SJSA1 (cell line): Measurements from ENCODE around the gene ZNF710. TPM values are rescaled to one million over a fixed set of nuclear protein-coding genes. Genes with fewer than 3 reads are reported as not detected.

ENCODE experiments used
- DNase-seq, 2 experiments: peaks; one replicate each; pipeline ENCODE4 v3.0.0-alpha.2; 2015 to 2020; ENCODE audit warnings: low spot score in 2 of 2, low read depth in 1 of 2
- H3K27ac ChIP-seq: fragments of 250-450 bp; sonication (Bioruptor Pico); 2 replicates; pipeline ENCODE4 v1.5.1; 2020; ENCODE audit warnings: mild to moderate bottlenecking, moderate library complexity
- H3K27me3 ChIP-seq: fragments of 250-450 bp; sonication (Bioruptor Pico); replicated peaks from 2 replicates; pipeline ENCODE4 v1.5.1; 2020; ENCODE audit warnings: mild to moderate bottlenecking, moderate library complexity
- H3K36me3 ChIP-seq: fragments of 250-450 bp; sonication (Bioruptor Pico); 2 replicates; pipeline ENCODE4 v1.5.1; 2020; ENCODE audit warnings: mild to moderate bottlenecking
- H3K4me1 ChIP-seq: fragments of 250-450 bp; sonication (Bioruptor Pico); replicated peaks from 2 replicates; pipeline ENCODE4 v1.6.1; 2021; ENCODE audit warnings: mild to moderate bottlenecking
- H3K4me3 ChIP-seq: fragments of 250-450 bp; sonication (Bioruptor Pico); 2 replicates; pipeline ENCODE4 v1.5.1; 2020; ENCODE audit warnings: mild to moderate bottlenecking
- H3K9me3 ChIP-seq: fragments of 250-450 bp; sonication (Bioruptor Pico); replicated peaks from 2 replicates; pipeline ENCODE4 v1.5.1; 2020; ENCODE audit warnings: mild to moderate bottlenecking
- total RNA-seq: library from RNA; depleted of rRNA; stranded (reverse); fragments of >200 nt; shearing (Covaris generic); gene quantifications from 2 replicates; pipeline ENCODE4 v1.2.3, GENCODE V29; 2014

The ZNF710 gene
- total RNA-seq, 1 experiment from 2014 or later: 7.3 TPM

DNA sequence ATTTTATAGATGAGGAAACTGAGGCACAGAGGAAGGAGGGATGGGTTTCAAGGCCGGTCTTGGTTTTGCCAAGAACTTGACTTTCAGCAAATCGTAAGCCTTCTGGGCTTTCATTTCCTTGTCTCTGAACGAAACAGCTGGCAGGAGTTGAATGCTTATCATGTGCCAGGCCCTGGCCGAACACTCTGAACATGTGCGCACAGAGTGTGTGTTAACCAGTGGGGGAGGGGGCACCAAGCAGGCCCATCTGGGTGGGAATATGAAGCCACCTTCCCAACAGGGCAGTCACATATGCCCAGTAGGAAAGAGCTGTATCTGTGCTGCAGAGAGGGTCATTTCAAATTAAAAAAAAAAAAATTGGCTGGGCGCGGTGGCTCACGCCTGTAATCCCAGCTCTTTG lies 29.3 kb downstream of the ZNF710 start:
- H3K4me1 ChIP-seq: no peaks in the 10 kb centered on the region
- no peaks in the 10 kb centered on the region for H3K36me3 ChIP-seq
- no peaks in the 10 kb centered on the region for H3K9me3 ChIP-seq
- no peaks in the 10 kb centered on the region for H3K27me3 ChIP-seq
- no peak overlapping the region for H3K4me3 ChIP-seq
- H3K27ac ChIP-seq: no peak overlapping the region
- no peak for DNase-seq

DNA sequence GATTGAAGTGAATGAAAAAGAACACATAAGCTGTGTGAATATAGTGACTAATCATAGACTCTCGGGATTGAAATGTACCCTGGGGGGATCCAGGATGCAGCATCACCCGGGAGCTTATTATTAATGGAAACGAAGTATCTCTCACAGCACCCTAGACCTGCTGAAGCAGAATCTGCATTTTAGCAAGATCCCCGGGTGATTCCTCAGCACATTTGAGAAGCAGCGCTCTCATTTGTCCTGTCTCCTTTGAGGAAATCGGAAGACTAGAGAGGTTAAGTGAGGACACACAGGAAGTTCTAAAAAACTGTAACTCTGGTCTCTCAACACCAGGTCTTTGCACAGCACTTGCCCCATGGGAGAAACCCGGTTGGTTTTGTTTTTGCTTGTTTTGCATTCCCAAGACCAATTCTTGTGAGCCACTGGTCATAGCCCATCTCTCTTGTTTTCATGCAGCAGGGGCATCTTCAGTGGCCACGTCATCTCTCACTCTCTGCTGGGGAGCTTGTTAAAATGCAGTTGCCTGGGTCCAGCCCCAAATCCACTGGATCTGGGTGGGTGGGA lies 30.2 kb downstream of the ZNF710 start:
- no peak for DNase-seq
- Histone ChIP-seq H3K27ac (no peak overlapping the region), H3K4me3 (no peak overlapping the region), H3K9me3 (no peaks in the 10 kb centered on the region), H3K36me3 (no peaks in the 10 kb centered on the region), H3K4me1 (no peaks in the 10 kb centered on the region), H3K27me3 (no peaks in the 10 kb centered on the region)

DNA sequence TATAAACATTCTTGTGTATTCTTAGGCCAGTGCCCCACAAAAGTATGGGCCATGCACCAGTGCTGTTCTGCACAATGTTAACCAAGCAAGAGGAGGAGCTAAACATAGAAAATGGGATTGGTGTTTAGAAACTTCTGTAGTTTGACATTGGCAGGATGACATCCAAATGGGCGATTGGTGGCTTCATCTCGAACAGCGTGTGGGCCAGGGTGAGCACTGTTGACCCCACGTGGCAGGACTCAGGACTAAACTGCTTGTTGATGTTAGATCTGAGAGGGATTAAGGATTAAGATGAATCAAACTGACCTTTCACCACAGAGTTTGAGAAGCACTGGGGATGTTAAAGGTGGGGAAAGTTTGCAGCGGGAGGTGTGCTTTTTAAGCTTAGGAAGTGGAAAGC lies 31.9 kb downstream of the ZNF710 start:
- no peaks in the 10 kb centered on the region for H3K4me1 ChIP-seq

DNA sequence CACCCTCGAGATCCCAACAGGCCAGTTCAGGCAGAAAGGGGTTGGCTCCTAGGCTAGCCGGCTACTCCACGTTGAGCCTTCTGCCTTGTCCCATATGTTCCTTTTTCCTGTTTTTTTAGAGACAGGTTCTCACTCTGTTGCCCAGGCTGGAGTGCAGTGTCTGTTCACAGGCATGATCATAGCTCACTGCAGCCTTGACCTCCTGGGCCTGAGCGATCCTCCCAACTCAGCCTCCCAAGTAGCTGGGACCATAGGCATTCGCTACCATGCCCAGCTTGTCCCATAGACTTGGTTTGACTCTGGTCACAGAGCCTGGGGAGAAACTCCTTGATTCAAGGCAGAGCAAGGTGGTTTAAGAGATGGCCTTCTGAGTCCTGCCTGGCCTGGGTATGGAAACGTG lies 32.3 kb downstream of the ZNF710 start:
- Histone ChIP-seq H3K27ac (no peak overlapping the region), H3K9me3 (no peaks in the 10 kb centered on the region), H3K27me3 (no peaks in the 10 kb centered on the region), H3K36me3 (no peaks in the 10 kb centered on the region), H3K4me3 (no peak overlapping the region), H3K4me1 (no peaks in the 10 kb centered on the region)
- DNase-seq: no peak

More for the DNA sequence above, 31.9 kb downstream of the ZNF710 start:
- no peak overlapping the region for H3K4me3 ChIP-seq
- DNase-seq: no peak
- no peaks in the 10 kb centered on the region for H3K36me3 ChIP-seq
- no peak overlapping the region for H3K27ac ChIP-seq
- H3K9me3 ChIP-seq: no peaks in the 10 kb centered on the region
- no peaks in the 10 kb centered on the region for H3K27me3 ChIP-seq

DNA sequence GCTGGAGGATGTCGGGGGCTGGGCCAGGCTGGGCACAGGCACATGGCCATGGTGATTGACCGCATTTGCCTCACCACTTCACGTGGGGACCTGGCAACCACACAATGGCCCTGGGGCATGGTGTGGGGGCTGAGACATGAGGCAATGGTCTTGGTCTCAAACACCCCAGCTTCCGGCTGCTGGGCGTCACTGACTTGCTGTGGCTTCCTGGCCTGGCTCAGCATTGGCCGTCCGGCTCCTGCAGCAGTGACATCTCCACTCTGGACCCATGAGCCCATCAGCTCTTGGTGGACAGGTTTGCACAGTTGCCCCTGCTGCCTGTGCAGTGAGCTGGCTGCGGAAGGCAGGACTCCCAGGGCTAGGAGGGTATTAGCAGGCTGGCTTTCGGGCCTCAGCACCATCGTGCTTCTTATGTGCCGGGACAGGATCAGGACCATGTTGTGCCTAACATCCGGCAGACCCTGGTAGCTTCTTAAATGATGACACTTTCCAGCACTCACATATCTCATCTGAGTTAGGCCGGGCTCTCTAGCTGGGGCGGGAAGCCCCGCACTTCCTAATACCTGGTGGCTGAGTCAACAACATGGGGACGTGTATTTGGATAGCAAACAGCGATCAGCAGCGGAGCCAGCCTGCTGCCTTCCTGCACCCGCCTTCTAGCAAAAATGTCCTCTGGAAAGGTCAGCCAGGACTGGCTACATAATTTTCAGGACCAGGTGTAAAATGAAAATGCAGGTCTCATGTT lies 34.1 kb downstream of the ZNF710 start:
- no peak for DNase-seq
- Histone ChIP-seq H3K9me3 (no peaks in the 10 kb centered on the region), H3K36me3 (no peaks in the 10 kb centered on the region), H3K27me3 (no peaks in the 10 kb centered on the region), H3K4me3 (no peak overlapping the region), H3K27ac (no peak overlapping the region), H3K4me1 (no peaks in the 10 kb centered on the region)

DNA sequence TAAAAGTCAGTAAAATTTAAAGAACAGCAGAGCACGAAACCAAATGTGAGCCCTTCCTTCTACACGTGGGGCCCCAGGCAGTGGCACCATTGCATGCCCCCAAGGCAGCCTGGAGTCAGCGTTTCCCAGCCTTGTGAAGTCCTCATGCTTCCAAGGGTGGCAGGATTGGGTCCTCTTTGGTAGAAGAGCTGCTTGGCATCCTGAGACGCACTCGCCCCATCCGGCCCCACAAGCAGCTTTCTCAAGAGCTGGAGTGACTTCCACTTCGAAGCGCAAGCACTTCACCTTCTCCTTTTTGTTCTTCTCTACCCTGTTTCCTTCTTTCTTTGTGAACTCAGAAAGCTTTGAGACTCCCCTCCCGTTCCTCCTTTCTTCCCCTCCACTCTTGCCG lies 34.7 kb downstream of the ZNF710 start:
- Histone ChIP-seq H3K27ac (no peak overlapping the region), H3K4me3 (no peak overlapping the region), H3K9me3 (no peaks in the 10 kb centered on the region), H3K27me3 (no peaks in the 10 kb centered on the region), H3K36me3 (no peaks in the 10 kb centered on the region), H3K4me1 (no peaks in the 10 kb centered on the region)
- DNase-seq: no peak

DNA sequence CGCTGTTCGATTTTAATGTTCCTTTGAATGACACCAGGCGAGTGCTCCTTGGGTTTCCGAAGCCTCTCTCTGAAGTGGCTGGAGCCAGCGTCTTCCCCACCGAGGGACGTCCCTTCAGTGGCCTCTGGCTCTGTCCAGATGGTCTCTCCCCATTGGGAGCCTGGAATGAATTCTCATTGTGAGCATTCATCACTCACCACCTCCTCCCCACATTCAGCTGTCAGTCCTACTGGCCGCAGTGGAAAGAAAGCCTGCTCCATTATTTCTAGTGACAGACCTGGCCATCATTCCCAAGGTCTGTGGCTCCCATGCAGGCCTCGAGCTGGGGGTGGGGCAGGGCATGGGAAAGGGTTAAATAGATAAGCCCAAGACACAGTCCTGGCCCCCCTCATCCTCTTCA lies 35.2 kb downstream of the ZNF710 start:
- DNase-seq: no peak
- no peaks in the 10 kb centered on the region for H3K9me3 ChIP-seq
- H3K4me1 ChIP-seq: no peaks in the 10 kb centered on the region
- no peak overlapping the region for H3K27ac ChIP-seq
- no peak overlapping the region for H3K4me3 ChIP-seq
- no peaks in the 10 kb centered on the region for H3K36me3 ChIP-seq
- H3K27me3 ChIP-seq: no peaks in the 10 kb centered on the region

DNA sequence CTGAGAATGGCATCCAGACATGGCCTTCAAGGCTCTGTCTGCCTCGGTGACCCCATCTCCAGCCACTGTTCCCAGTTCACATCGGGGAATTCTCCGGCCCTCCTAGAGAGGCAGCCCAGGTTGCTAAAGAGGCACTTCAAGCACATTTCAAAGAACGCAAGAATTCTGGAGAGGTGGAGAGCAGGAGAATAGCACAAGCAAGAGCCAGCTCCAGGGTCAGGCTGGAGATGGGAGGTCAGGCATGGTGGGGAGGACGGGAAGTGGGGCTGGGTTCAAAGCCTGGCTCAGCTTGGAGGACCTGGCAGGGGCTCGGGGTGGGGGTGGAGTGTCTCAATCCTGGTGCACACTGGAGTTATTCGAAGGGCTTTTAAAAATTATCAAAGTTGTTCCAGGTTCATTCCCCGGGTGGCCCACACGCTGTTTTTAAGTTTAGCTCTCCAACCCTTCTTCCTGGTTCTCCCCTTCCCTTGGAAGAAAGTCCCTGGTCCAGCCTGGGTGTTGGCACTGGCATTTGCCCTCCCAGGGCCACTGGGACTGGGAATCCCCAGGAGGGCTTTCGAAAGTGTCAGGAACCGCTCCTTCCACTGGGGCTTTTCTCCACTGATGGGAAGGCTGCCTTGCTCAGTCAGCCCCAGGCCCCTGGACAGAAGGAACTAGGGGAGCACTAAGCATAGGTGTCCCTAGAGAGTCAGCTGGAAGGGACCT lies 35.8 kb downstream of the ZNF710 start:
- DNase-seq: no peak
- Histone ChIP-seq H3K9me3 (no peaks in the 10 kb centered on the region), H3K4me3 (no peak overlapping the region), H3K27ac (no peak overlapping the region), H3K4me1 (no peaks in the 10 kb centered on the region), H3K36me3 (no peaks in the 10 kb centered on the region), H3K27me3 (no peaks in the 10 kb centered on the region)

DNA sequence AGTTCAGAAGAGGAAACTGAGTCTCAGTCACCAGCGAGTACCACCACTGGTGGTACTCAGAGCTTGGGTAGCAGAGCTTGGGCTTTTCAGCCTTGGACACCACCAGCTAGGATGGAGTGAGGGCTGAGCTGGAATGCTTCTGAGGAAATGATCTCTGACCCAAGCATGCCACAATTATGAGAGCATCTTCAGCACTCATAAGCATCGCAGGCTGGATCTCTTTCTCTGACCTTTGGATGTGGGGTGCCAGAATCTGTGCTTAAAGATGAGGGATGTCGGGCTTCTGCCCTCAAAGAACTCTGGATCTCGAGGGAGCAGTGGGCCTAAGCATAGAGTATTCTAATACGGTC lies 36.4 kb downstream of the ZNF710 start:
- H3K27ac ChIP-seq: no peak overlapping the region
- no peak for DNase-seq
- H3K4me1 ChIP-seq: no peaks in the 10 kb centered on the region
- no peaks in the 10 kb centered on the region for H3K27me3 ChIP-seq
- H3K4me3 ChIP-seq: no peak overlapping the region
- no peaks in the 10 kb centered on the region for H3K36me3 ChIP-seq
- H3K9me3 ChIP-seq: no peaks in the 10 kb centered on the region

DNA sequence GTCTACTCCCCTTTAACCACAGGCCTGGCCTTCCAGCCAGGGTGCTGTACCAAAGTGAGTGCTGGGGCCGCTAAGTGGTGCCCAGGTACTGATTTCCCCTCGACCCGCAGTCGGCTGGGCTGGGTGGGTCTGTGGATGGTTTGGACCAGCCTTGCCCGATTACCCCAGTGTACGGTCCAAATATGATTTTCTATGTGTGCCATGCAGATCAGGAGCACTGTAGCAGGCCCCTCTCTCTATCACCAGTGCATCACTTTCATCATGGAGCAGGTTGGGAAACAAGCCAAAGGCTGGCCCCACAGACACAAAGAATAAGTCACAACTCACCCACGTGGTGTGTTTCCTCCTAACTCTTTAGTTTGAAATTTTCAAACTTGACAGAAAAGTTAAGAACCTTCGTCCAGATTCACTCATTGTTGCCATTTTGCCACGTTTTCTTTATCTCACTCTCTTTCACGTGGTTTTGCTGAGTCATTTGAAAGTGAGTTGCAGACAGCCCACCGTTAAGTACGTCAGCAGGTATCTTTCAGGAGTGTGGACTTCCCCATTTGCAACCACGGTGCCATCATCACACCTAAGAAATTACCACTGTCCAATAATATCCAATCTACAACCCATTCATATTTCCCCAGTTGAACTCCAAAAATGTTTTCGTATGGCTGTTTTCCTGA lies 37.0 kb downstream of the ZNF710 start:
- Histone ChIP-seq H3K36me3 (no peaks in the 10 kb centered on the region), H3K4me3 (no peak overlapping the region), H3K9me3 (no peaks in the 10 kb centered on the region), H3K27ac (no peak overlapping the region), H3K4me1 (no peaks in the 10 kb centered on the region), H3K27me3 (no peaks in the 10 kb centered on the region)
- no peak for DNase-seq

DNA sequence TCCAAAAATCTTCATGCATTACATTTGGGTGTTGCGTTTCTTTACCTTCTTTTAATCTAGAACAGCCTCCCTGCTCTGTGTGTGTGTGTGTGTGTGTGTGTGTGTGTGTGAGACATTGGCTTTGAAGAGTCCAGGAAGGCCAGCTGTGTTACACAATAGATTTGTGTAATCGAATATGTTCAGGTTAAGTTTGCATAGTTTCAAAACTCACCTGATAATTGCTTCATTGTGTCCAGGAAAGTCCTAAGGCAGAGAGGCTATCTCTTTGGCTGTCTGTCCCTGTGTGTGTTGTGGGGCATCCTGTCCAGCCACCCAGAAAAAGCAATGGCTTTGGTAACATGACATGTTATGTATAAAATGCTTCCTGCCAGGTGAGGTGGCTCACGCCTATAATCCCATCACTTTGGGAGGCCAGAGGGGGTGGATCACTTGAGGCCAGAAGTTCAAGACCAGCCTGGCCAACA lies 37.5 kb downstream of the ZNF710 start:
- DNase-seq: no peak
- H3K27ac ChIP-seq: no peak overlapping the region

DNA sequence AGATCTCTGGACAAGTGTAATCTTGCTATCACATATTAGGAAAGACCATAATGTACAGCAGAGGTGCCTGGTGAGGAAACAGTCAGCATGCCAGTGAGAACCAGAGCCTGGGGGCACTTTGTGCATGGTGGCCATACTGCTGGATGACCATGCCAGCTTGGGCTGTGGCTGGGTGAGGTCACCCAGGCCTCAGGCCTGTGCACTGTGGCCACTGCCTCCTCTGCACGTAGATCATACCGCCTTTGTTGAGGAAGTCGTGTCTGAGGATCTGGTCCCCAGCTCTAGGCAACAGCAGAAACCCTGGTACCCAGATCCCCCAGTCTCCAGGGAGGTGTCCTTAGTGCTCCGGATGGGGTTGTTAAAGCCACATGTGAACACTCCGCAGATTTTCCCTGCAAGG lies 38.9 kb downstream of the ZNF710 start:
- no peak overlapping the region for H3K27ac ChIP-seq

More for the DNA sequence above, 37.5 kb downstream of the ZNF710 start:
- no peaks in the 10 kb centered on the region for H3K4me1 ChIP-seq
- no peaks in the 10 kb centered on the region for H3K36me3 ChIP-seq
- no peak overlapping the region for H3K4me3 ChIP-seq
- H3K9me3 ChIP-seq: no peaks in the 10 kb centered on the region
- no peaks in the 10 kb centered on the region for H3K27me3 ChIP-seq

DNA sequence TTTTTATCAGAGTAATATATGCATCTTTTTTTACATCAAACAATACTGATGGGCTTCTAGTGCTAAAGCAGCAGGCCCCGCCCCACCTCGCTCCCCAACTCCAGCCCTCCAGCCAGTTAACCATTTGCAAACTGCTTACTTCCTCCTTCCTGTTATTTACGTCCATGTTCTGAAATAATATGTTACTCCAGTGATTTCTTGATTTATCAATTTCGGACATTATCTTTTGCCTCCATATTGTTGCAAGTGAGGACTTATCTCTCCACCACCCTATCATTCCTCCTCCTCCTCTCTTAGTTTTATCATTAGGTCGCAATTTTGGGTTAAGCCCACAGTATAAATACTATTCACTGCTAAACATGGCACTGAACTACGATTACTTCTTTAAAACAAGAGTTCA lies 39.5 kb downstream of the ZNF710 start:
- no peak for DNase-seq
- H3K4me1 ChIP-seq: no peaks in the 10 kb centered on the region
- H3K27ac ChIP-seq: no peak overlapping the region
- H3K27me3 ChIP-seq: no peaks in the 10 kb centered on the region
- H3K9me3 ChIP-seq: no peaks in the 10 kb centered on the region
- no peaks in the 10 kb centered on the region for H3K36me3 ChIP-seq
- no peak overlapping the region for H3K4me3 ChIP-seq

More for the DNA sequence above, 38.9 kb downstream of the ZNF710 start:
- Histone ChIP-seq H3K36me3 (no peaks in the 10 kb centered on the region), H3K27me3 (no peaks in the 10 kb centered on the region), H3K4me3 (no peak overlapping the region), H3K4me1 (no peaks in the 10 kb centered on the region), H3K9me3 (no peaks in the 10 kb centered on the region)
- no peak for DNase-seq

DNA sequence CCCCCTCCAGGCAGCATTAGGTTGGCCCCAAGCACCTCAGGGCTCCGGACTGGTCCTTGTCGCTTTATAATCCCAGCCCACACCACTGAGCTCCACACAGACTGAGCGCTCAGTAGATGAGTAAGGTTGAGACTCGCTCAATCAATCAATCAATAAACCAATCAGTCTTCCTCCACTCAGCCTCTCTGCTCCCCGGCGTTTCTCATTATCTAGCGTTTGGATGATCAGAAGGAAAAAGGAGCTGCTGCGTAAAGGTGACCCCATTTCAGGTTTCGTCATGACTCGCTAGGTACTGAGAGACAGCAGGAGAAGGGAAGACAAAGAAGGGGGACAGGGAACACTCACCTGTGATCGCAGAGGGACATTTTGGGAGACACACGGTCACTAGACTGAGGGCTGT lies 41.2 kb downstream of the ZNF710 start:
- no peaks in the 10 kb centered on the region for H3K4me1 ChIP-seq
- H3K4me3 ChIP-seq: no peak overlapping the region
- H3K9me3 ChIP-seq: no peaks in the 10 kb centered on the region
- no peak for DNase-seq
- H3K36me3 ChIP-seq: no peaks in the 10 kb centered on the region
- H3K27ac ChIP-seq: no peak overlapping the region
- no peaks in the 10 kb centered on the region for H3K27me3 ChIP-seq
